NCI-H1105 treated with DMSO at 0.1 percent for 48 hours (cell line): ENCODE data around the gene FLYWCH1.

Experiments
- DNase-seq: peaks from one replicate; lab custom pipeline; 2025; lab: John Stamatoyannopoulos, UW

The FLYWCH1 gene

DNA sequence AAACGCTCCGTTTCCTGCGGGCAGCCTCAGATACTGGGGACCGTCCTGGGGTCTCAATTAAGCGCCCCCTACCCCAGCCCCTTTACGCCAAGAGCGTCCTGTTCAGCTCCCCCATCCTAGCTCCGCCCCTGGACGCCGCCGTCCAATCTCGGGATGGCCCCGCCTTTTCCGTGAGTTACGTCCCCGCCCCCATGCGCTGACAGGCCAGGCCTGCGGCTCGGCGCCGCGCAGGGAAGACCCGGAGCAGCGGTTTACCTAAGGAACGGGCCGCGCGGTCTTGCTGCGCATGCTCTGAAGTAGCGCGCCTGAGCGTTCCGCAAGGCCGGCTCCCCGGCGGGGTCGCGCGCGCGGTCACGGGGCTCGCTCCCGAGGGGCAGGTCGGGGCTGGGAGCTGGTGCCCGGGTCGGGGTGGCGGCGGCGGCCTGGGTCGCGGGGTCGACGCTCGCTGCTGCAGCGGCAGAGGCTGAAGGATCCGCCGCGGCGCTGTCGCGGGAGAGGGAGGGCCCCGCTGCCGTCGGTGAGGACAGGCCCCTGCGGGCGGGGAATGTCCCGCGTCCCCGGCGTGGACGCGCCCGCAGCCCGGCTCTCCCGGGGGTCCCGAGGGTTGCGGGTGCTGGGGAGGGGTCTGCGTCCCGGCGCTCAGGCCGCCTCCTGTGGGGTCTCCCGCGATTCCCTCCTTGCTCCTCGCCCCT, at the start of gene FLYWCH1:
TSS of gene FLYWCH1 (plus strand) at position 294 of the 692 bp plus-strand sequence. CDS start 17,755 bp downstream, outside the sequence.
- peak; percentile 85 for DNase-seq

- no peak for DNase-seq
Measured at GRCh38 chr16:2865651-2866050, 46.1 kb upstream of the FLYWCH1 start.

GRCh38 chr16:2866431-2866830, 45.3 kb upstream of the FLYWCH1 start:
- no peak for DNase-seq

DNA sequence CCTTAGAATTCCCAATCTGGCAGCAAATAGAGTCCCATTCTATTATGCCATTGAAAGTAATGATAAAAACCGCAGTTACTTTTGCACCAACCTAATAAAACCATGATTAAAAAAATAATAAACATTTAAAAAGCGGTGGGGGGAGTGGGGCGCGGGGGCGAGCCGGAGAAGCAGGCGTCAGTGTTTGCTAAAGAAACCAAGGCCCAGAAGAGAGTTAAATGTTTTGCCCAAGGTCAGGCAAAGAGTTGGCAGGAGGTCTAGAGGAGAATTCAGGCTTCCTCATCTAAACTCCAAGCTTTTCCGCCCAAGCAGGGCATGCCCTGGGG, 44.1 kb upstream of the FLYWCH1 start:
- no peak for DNase-seq

DNA sequence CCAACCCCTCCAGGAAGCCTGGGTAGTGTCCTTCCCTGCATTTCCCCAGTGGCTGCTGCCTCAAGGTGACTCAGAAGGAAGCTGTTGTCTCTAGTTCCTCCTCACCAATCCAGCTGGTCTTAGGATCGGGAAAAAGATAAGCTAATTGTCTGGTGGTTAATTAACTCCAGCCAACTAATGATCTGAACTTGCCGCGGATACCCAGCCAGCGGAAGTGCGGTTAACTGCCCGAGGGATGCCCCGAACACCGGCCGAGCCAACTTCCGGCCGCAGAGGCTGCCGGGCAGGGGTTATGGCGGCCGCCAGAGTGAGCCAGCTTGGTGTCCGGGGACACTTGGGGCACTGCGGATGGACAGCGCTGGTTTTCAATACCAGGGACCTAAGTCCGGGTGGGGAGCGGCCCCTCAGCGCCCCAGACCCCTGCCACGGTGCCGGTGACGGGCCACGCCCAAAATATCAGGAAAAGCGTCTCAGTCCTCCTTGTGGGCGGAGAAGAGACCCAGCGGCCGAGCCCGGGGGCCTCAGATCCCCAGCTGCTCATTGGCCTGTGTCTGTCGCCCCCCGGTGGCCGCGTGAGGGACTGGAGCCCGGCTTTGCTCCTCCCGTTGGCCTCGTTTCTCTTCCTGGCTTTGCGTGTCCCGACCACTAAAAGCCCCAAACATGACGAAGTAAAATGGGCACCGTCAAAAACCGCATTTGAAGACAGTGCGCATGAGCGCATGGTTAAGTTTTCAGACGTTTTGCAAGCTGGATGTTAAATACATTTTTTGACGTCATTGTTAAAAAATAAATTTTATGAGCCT, 43.5 kb upstream of the FLYWCH1 start:
- DNase-seq: peak; percentile 69

GRCh38 chr16:2871926-2872325, 39.8 kb upstream of the FLYWCH1 start:
- no peak for DNase-seq

- DNase-seq: no peak
Measured at GRCh38 chr16:2874032-2874911, 37.5 kb upstream of the FLYWCH1 start.

GRCh38 chr16:2874912-2875362, 36.8 kb upstream of the FLYWCH1 start:
- DNase-seq: peak; percentile 45

DNA sequence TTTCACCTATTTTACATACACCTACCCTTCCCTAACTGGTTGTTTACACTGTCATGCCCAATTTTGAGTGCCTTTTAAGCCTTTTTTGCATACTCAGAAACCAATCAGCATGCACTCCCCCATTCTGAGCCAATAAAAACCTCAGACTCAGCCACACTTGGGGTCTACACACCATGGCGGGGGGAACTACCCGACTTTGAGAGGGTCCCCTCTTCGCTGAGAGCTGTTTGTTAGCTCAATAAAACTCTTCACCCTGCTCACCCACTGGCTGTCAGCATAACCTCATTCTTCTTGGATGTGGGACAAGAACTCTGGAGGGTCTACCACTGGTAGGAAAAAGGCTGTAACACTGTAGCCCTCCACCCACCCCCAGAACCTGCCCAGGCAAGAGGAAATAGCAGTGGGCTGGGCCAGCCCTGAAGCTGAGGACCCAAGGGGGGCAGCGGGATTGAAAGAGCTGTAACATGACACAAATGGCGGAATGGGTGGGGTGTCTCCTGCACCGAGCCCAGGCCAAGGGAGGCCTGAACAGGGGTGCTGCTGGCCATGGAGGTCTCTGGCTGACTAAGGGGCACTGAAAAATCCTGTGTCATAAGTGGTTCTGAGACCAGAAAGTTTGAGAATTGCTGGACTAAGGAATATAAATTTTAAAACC, 31.8 kb upstream of the FLYWCH1 start:
- DNase-seq: no peak

DNA sequence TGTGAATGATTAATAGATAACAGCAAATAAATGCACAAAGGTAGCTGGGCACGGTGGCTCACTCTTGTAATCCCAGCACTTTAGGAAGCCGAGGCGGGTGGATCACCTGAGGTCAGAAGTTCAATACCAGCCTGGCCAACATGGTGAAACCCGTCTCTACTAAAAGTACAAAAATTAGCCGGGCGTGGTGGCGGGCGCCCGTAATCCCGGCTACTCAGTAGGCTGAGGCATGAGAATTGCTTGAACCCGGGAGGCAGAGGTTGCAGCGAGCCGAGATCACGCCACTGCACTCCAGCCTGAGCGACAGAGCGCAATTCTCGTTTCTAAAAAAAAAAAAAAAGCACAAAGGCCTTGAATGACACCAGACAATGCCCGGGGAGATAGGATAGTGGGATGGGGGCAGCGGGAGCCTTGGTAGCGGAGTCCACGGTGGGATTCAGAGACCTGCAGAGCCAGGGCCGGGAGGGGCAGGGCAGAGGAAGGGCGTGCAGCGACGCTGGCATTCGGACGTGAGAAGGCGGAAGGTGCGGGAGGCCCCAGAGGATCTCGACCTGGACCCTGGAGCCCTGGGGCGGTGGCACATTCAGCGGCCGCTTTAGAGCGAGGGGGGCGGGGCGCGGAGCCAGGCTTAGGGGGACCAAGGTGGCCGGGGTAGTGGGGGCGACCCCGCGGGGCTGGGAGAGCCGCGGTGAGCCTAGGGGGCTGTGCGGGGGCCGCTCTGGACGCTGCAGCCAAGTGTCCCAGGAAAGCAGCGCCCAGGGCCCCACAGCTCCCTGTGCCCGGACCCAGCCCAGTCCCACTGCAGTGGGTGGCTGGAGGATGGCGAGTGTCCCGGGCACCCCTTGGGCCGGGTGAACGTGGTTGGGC, 29.7 kb upstream of the FLYWCH1 start:
- peak; percentile 22 for DNase-seq

DNA sequence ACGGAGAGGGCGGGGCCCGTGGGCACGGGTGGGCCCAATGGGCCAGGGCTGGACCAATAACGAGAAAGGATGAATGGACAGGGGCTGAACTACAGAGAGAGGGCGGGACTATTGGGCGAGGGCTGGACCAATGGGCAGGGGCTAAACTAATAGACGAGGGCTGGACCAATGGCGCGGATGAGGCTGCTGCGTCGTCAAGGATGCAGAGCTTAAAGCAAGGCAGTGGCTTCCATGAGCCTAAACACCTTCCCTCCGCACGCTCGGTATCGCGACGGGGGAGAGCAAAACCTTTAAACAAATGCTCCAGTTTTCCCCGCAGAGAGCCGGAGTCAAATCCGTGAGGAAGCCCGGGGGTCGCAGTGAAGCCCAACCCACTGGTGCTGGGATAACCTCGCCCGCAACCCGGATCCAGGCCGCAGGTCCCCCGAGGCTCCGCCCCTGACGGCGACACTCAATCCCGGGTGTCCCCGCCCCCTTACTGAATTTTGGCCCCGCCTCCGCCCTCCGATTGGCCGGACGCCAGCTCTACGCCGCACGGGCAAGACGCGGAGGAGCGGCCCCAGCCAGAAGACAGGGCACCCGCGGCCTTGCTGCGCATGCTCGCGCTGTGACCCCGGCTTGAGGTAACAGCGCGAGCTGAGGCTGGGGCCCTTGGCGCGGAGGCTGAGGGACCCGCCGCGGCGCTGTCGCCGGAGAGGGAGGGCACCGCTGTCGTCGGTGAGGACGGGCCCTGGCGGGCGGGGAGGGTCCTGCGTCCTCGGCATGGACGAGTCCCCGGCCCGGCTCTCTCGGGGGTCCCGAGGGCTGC, 28.9 kb upstream of the FLYWCH1 start, which contains the start of gene FLYWCH2:
TSS of gene FLYWCH2 (plus strand) at position 566 of the 808 bp plus-strand sequence. CDS start 13,235 bp downstream, outside the sequence.
- peak; percentile 86 for DNase-seq

DNA sequence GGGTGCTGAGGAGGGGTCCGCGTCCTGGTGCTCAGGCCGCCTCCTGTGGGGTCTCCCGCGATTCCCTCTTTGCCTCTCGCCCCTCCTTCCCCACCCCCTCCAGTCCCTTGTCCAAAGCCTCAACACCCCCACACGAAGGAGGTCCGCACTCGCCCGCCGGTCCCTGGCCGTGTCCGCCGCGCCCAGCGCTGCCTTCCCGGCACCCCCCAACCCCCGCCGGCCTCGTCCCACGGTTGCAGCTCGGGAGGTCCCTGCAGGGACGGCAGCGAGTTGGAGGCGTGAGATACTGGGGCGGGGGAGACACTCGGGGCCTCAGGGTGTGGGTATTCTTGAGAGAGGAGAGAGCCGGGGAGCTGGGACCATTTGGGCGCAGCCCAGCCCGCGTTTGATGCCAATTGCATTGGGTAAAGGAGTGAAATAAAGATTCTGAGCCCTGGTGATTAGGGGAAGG, 28.2 kb upstream of the FLYWCH1 start:
- no peak for DNase-seq

- DNase-seq: no peak
Measured at GRCh38 chr16:2884041-2884451, 27.7 kb upstream of the FLYWCH1 start.

- no peak for DNase-seq
Measured at GRCh38 chr16:2894231-2894630, 17.5 kb upstream of the FLYWCH1 start.

- no peak for DNase-seq
Measured at GRCh38 chr16:2895813-2896212, 15.9 kb upstream of the FLYWCH1 start.

DNA sequence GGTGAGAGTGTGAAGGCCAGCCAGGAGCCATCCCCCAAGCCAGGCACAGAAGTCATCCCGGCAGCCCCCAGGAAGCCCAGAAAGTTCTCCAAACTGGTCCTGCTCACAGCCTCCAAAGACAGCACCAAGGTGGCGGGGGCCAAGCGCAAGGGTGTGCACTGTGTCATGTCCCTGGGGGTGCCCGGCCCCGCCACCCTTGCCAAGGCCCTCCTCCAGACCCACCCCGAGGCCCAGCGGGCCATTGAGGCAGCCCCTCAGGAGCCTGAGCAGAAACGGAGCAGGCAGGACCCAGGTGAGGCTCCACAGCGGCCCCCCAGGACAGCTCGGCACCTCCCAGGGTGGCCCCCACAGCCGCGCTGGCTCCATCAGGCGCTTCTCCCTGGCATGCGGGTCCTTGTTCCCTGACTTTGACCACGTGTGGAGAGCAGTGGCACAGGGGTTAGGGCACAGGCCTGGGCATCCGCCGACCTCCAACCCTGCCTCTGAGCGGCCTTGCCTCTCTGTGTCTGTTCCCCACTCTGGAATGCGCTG, 15.2 kb upstream of the FLYWCH1 start:
- no peak for DNase-seq

GRCh38 chr16:2897110-2897509, 14.6 kb upstream of the FLYWCH1 start:
- DNase-seq: no peak

DNA sequence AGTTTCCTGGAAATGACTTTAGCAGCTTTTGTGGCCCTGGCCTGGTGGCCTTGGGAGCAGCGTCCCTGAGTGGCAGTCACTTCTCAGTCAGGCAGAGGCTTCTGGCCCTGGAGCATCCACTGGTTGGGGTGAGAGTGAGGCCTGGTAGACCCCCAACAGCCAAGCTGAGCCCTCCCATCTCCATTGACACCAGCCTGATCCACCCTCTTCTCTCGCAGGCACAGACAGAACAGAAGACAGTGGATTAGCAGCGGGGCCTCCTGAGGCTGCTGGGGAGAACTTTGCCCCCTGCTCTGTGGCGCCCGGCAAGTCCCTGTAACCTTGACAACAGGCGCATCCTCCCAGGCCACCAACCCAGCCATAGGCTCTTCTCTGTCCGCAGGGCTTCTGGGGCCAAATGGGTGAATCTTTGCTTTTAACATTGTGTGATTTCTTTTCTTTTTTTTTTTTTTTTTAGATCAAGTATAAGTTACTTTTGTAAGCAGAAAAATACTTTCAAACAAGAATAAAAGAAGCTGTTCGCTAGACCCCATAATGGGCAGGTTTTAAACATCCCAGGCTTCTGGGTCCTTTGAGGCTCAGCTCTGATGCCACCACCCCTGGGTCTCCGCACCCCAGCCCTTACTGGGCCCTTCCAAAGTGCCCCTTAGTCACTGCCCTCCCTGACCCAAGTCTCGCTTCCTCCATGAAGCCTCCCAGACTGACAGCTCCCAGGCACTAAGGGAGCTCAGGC, 12.7 kb upstream of the FLYWCH1 start:
- no peak for DNase-seq

DNA sequence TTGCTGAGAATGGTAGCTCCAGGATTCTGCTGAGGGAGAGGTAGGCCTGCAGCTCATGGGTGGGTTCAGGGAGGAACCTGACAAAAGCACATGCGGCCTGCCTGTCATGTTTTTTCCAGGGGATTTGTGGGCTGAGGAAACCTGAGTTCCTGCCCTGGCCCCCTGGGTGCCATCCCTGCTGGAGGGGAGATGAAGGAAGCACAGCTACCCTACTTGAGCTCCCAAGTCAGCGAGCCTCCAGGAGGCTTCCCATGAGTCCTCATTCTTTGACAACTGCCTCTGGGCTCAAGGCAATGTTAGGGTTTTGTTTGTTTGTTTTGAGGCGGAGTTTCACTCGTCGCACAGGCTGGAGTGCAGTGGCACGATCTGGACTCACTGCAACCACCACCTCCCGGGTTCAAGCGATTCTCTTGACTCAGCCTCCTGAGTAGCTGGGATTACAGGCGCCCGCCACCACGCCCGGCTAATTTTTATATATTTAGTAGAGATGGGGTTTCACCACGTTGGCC, 12.1 kb upstream of the FLYWCH1 start:
- DNase-seq: no peak
